Measurements from ENCODE around the gene APIP. TPM values are rescaled to one million over a fixed set of nuclear protein-coding genes. Genes with fewer than 3 reads are reported as not detected.
A peak's percentile ranks its signal among the peaks of the same experiment; 100 is the strongest.

The APIP gene
- total RNA-seq, 4 donors from 2014 or later, result 30.0 to 36.9 (median 35.6) TPM

- H3K4me1 ChIP-seq, result no peaks in the 10 kb centered on the region
- TF ChIP-seq CTCF (IDR thresholded peaks at IDR 0.05), result peak in 1 of 3 experiments; percentile 33
- TF ChIP-seq EP300 (IDR thresholded peaks at IDR 0.05), result no peak
- H3K27me3 ChIP-seq, result no peaks in the 10 kb centered on the region
- H3K36me3 ChIP-seq, result no peaks in the 10 kb centered on the region
- WGBS, result 72% methylated on average over 4 of the region's 4 CpGs
- H3K27ac ChIP-seq (replicated peaks in 1 of 4), result no peak overlapping the region
- DNase-seq (ENCODE audit: extremely low spot score), result peak; percentile 60
- intact Hi-C loops (cut with DNase I), result no loop called here
- H3K9me3 ChIP-seq, result no peaks in the 10 kb centered on the region
- H3K4me3 ChIP-seq, result no peak overlapping the region
These were observed 75.3 kb downstream of the APIP start for GRCh38 chr11:34840736-34841386.

- Histone ChIP-seq H3K27ac (replicated peaks in 1 of 4) (no peak overlapping the region), H3K36me3 (no peaks in the 10 kb centered on the region), H3K4me3 (no peak overlapping the region), H3K4me1 (no peaks in the 10 kb centered on the region), H3K9me3 (no peaks in the 10 kb centered on the region), H3K27me3 (no peaks in the 10 kb centered on the region)
- 96% methylated on average over 2 of the region's 2 CpGs for WGBS
- no peak for TF ChIP-seq CTCF (IDR thresholded peaks at IDR 0.05)
- intact Hi-C loops (cut with DNase I), result no loop called here
- DNase-seq (ENCODE audit: extremely low spot score), result no peak
These were observed 76.2 kb downstream of the APIP start for GRCh38 chr11:34839969-34840368.

- 65% methylated on average over 4 of the region's 4 CpGs for WGBS
- no peak for DNase-seq (ENCODE audit: extremely low spot score)
- intact Hi-C loops (cut with DNase I), result no loop called here
These were observed 79.0 kb downstream of the APIP start for GRCh38 chr11:34836958-34837856.

GRCh38 chr11:34833602-34834001 lies 82.6 kb downstream of the APIP start:
- H3K27ac ChIP-seq (replicated peaks in 1 of 4), result no peak overlapping the region
- TF ChIP-seq POLR2A (IDR thresholded peaks at IDR 0.05; ENCODE audit: low read depth) (no peak), POLR2AphosphoS5 (IDR thresholded peaks at IDR 0.05) (no peak)
- H3K36me3 ChIP-seq, result no peaks in the 10 kb centered on the region
- H3K4me1 ChIP-seq, result no peaks in the 10 kb centered on the region
- H3K27me3 ChIP-seq, result no peaks in the 10 kb centered on the region
- H3K4me3 ChIP-seq, result no peak overlapping the region
- no peak for DNase-seq (ENCODE audit: extremely low spot score)
- H3K9me3 ChIP-seq, result peaks cover 0 to 5% (median 0%) of the 10 kb centered on the region in 4 donors
- intact Hi-C loops (cut with DNase I), result no loop called here

More at GRCh38 chr11:34836958-34837856, 79.0 kb downstream of the APIP start:
- Histone ChIP-seq H3K9me3 (peaks cover 0 to 5% (median 0%) of the 10 kb centered on the region in 4 donors), H3K27me3 (no peaks in the 10 kb centered on the region), H3K36me3 (no peaks in the 10 kb centered on the region), H3K27ac (replicated peaks in 1 of 4) (no peak overlapping the region), H3K4me3 (no peak overlapping the region), H3K4me1 (no peaks in the 10 kb centered on the region)
- no peak for TF ChIP-seq EP300 (IDR thresholded peaks at IDR 0.05)
- no peak for TF ChIP-seq CTCF (IDR thresholded peaks at IDR 0.05)
- TF ChIP-seq POLR2A (IDR thresholded peaks at IDR 0.05; ENCODE audit: low read depth), result no peak
- no peak for TF ChIP-seq POLR2AphosphoS5 (IDR thresholded peaks at IDR 0.05)

Small RNA genes within 50 kb of the gene (small RNA-seq; reads per million reads assigned to genes)
- 0.17 to 0.34 (median 0.19) reads per million in 3 donors for gene MIR1343

Other genes starting within 250 kb of the APIP start
- 10 to 100 TPM; 39.9 to 43.4 (median 42.1) TPM for gene PDHX, start 239 bp upstream of the APIP start, total RNA-seq
- gene CD44, start 222.8 kb upstream of the APIP start, total RNA-seq, result 100 to 1,000 TPM; 212 to 292 (median 275) TPM